ENCODE data around the gene CCBE1.
"Not testable (repeated sequence)": the region's sequence is repeated elsewhere in the genome, so short reads cannot be mapped to it uniquely, and the experiment has no call there.

CCBE1 gene

DNA sequence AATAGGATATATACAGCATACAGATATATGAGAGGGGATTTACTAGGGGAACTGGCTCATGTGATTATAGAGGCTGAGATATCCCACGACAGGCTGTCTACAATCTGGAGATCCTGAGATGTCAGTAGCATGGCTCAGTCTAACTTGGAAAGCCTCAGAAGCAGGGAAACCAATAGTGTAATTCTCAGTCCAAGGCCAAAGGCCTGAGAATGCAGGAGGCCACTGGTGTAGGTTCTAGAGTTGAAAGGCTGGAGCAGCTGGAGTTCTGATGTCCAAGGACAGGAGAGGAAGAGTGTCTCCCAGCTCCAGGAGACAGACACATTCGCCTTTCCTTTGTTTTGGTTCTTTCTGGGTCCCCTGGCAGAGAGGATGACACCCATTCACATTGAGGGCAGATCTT is 20.1 kb upstream of the CCBE1 start:
- Histone ChIP-seq H3K23ac (ENCODE audit: low read length in 2 of 2) (no peak overlapping the region), H2BK5ac (ENCODE audit: low read depth, low read length, poor library complexity, severe bottlenecking) (no peak overlapping the region), H3K14ac (ENCODE audit: low read length in 2 of 2) (no peak overlapping the region), H3K4ac (ENCODE audit: low read depth in 1 of 2, low read length in 2 of 2) (no peak overlapping the region), H3K36me3 (ENCODE audit: control insufficient read depth in 1 of 2, insufficient read depth in 2 of 2, low read depth in 1 of 2, low read length in 2 of 2) (no peaks in the 10 kb centered on the region), H2BK15ac (ENCODE audit: low read depth, poor library complexity, severe bottlenecking) (no peak overlapping the region), H3K27me3 (ENCODE audit: control insufficient read depth in 1 of 2, insufficient read depth in 1 of 2, low read length in 2 of 2) (no peaks in the 10 kb centered on the region), H3K9ac (ENCODE audit: low read length) (no peak overlapping the region), H3K4me3 (ENCODE audit: insufficient read depth in 1 of 2, low read depth in 1 of 2, low read length in 2 of 2) (no peak overlapping the region), H3K4me1 (ENCODE audit: control insufficient read depth, insufficient read depth, low read depth, low read length) (peaks cover 15% of the 10 kb centered on the region), H3K18ac (ENCODE audit: low read depth in 1 of 2, low read length in 2 of 2) (no peak overlapping the region), H2BK12ac (ENCODE audit: low read length in 2 of 2) (no peak overlapping the region), H3K79me1 (replicated peaks; ENCODE audit: low read length, poor library complexity, severe bottlenecking) (no peaks in the 10 kb centered on the region), H2BK120ac (ENCODE audit: low read depth, low read length) (no peak overlapping the region), H3K4me2 (ENCODE audit: low read length, poor library complexity, severe bottlenecking) (no peak overlapping the region), H2AK5ac (ENCODE audit: low read length, severe bottlenecking) (peak overlapping the region; percentile 39), H2AFZ (ENCODE audit: low read depth, low read length) (no peak overlapping the region), H4K91ac (ENCODE audit: low read length) (no peak overlapping the region), H4K8ac (ENCODE audit: low read length) (no peak overlapping the region), H3K9me3 (ENCODE audit: control insufficient read depth, low read length) (peaks cover 3% of the 10 kb centered on the region), H3K27ac (ENCODE audit: low read length, poor library complexity, severe bottlenecking) (no peak overlapping the region)
- WGBS = 85% methylated on average over 2 of the region's 2 CpGs
- DNase-seq = no peak

DNA sequence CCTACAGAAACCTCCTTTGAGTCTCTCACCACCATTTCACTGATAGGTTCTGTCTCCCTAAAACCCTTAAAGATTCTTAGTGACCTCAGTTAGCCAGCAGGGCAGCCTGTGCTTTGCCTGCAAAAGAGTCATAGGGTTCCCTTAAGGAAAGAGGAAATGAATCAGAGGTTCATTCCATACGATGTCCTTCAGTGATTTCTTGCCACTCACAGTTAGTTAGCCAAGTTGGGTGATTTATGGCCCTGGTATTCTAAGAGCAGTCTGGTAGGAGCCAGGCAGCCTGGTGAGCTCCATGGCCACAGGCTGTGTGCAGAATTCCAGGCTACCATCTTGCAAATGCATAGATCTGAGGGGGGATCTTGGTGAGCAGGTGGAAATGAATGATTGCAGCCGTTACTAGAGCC is 18.7 kb upstream of the CCBE1 start:
- H2AFZ ChIP-seq (ENCODE audit: low read depth, low read length) = no peak overlapping the region
- no peak overlapping the region for H2BK12ac ChIP-seq (ENCODE audit: low read length in 2 of 2)
- no peaks in the 10 kb centered on the region for H3K79me1 ChIP-seq (replicated peaks; ENCODE audit: low read length, poor library complexity, severe bottlenecking)
- no peak overlapping the region for H3K4me3 ChIP-seq (ENCODE audit: insufficient read depth in 1 of 2, low read depth in 1 of 2, low read length in 2 of 2)
- no peak overlapping the region for H4K91ac ChIP-seq (ENCODE audit: low read length)
- no peak overlapping the region for H3K4me2 ChIP-seq (ENCODE audit: low read length, poor library complexity, severe bottlenecking)
- no peaks in the 10 kb centered on the region for H3K36me3 ChIP-seq (ENCODE audit: control insufficient read depth in 1 of 2, insufficient read depth in 2 of 2, low read depth in 1 of 2, low read length in 2 of 2)
- H3K9ac ChIP-seq (ENCODE audit: low read length) = peak overlapping the region; percentile 20
- H3K4ac ChIP-seq (ENCODE audit: low read depth in 1 of 2, low read length in 2 of 2) = no peak overlapping the region
- no peak overlapping the region for H2BK15ac ChIP-seq (ENCODE audit: low read depth, poor library complexity, severe bottlenecking)
- H3K27me3 ChIP-seq (ENCODE audit: control insufficient read depth in 1 of 2, insufficient read depth in 1 of 2, low read length in 2 of 2) = no peaks in the 10 kb centered on the region
- no peak overlapping the region for H3K23ac ChIP-seq (ENCODE audit: low read length in 2 of 2)
- H3K14ac ChIP-seq (ENCODE audit: low read length in 2 of 2) = no peak overlapping the region
- DNase-seq = peak; percentile 86
- H3K9me3 ChIP-seq (ENCODE audit: control insufficient read depth, low read length) = no peaks in the 10 kb centered on the region
- peaks cover 15% of the 10 kb centered on the region for H3K4me1 ChIP-seq (ENCODE audit: control insufficient read depth, insufficient read depth, low read depth, low read length)
- peak overlapping the region; percentile 24 for H3K27ac ChIP-seq (ENCODE audit: low read length, poor library complexity, severe bottlenecking)
- H4K8ac ChIP-seq (ENCODE audit: low read length) = no peak overlapping the region
- H3K18ac ChIP-seq (ENCODE audit: low read depth in 1 of 2, low read length in 2 of 2) = no peak overlapping the region
- H2BK5ac ChIP-seq (ENCODE audit: low read depth, low read length, poor library complexity, severe bottlenecking) = no peak overlapping the region
- H2AK5ac ChIP-seq (ENCODE audit: low read length, severe bottlenecking) = no peak overlapping the region
- WGBS = 36% methylated on average over 2 of the region's 2 CpGs
- H2BK120ac ChIP-seq (ENCODE audit: low read depth, low read length) = no peak overlapping the region

GRCh38 chr18:59715445-59715844 is 18.2 kb upstream of the CCBE1 start:
- Histone ChIP-seq H4K8ac (ENCODE audit: low read length) (no peak overlapping the region), H3K79me1 (replicated peaks; ENCODE audit: low read length, poor library complexity, severe bottlenecking) (no peaks in the 10 kb centered on the region), H4K91ac (ENCODE audit: low read length) (peak overlapping the region; percentile 30), H2BK120ac (ENCODE audit: low read depth, low read length) (no peak overlapping the region), H3K27ac (ENCODE audit: low read length, poor library complexity, severe bottlenecking) (peak overlapping the region; percentile 24), H2BK15ac (ENCODE audit: low read depth, poor library complexity, severe bottlenecking) (no peak overlapping the region), H2AK5ac (ENCODE audit: low read length, severe bottlenecking) (no peak overlapping the region), H2BK12ac (ENCODE audit: low read length in 2 of 2) (peak overlapping the region in 1 of 2 experiments; percentile 17), H3K4ac (ENCODE audit: low read depth in 1 of 2, low read length in 2 of 2) (no peak overlapping the region), H3K4me2 (ENCODE audit: low read length, poor library complexity, severe bottlenecking) (no peak overlapping the region), H3K36me3 (ENCODE audit: control insufficient read depth in 1 of 2, insufficient read depth in 2 of 2, low read depth in 1 of 2, low read length in 2 of 2) (no peaks in the 10 kb centered on the region), H3K18ac (ENCODE audit: low read depth in 1 of 2, low read length in 2 of 2) (peak overlapping the region in 1 of 2 experiments; percentile 13), H3K4me1 (ENCODE audit: control insufficient read depth, insufficient read depth, low read depth, low read length) (peaks cover 15% of the 10 kb centered on the region), H3K9me3 (ENCODE audit: control insufficient read depth, low read length) (no peaks in the 10 kb centered on the region), H3K4me3 (ENCODE audit: insufficient read depth in 1 of 2, low read depth in 1 of 2, low read length in 2 of 2) (no peak overlapping the region), H3K14ac (ENCODE audit: low read length in 2 of 2) (no peak overlapping the region), H2BK5ac (ENCODE audit: low read depth, low read length, poor library complexity, severe bottlenecking) (no peak overlapping the region), H2AFZ (ENCODE audit: low read depth, low read length) (no peak overlapping the region), H3K27me3 (ENCODE audit: control insufficient read depth in 1 of 2, insufficient read depth in 1 of 2, low read length in 2 of 2) (no peaks in the 10 kb centered on the region), H3K23ac (ENCODE audit: low read length in 2 of 2) (no peak overlapping the region), H3K9ac (ENCODE audit: low read length) (peak overlapping the region; percentile 20)
- WGBS = 86% methylated on average over 7 of the region's 7 CpGs
- peak; percentile 24 for DNase-seq

DNA sequence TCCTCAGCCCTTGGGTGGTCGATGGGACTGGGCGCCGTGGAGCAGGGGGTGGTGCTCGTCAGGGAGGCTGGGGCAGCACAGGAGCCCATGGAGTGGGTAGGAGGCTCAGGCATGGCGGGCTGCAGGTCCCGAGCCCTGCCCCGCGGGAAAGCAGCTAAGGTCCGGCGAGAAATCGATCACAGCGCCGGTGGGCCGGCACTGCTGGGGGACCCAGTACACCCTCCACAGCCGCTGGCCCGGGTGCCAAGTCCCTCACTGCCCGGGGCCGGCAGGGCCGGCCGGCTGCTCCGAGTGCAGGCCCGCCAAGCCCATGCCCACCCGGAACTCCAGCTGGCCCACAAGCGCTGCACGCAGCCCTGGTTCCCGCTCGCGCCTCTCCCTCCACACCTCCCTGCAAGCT is 16.9 kb upstream of the CCBE1 start:
- H4K91ac ChIP-seq (ENCODE audit: low read length); H3K23ac ChIP-seq (ENCODE audit: low read length in 2 of 2); H3K4me2 ChIP-seq (ENCODE audit: low read length, poor library complexity, severe bottlenecking); H2BK15ac ChIP-seq (ENCODE audit: low read depth, poor library complexity, severe bottlenecking); H3K27ac ChIP-seq (ENCODE audit: low read length, poor library complexity, severe bottlenecking); H4K8ac ChIP-seq (ENCODE audit: low read length); H2BK12ac ChIP-seq (ENCODE audit: low read length in 2 of 2); H3K36me3 ChIP-seq (ENCODE audit: control insufficient read depth in 1 of 2, insufficient read depth in 2 of 2, low read depth in 1 of 2, low read length in 2 of 2); H2AK5ac ChIP-seq (ENCODE audit: low read length, severe bottlenecking); H3K4me3 ChIP-seq (ENCODE audit: insufficient read depth in 1 of 2, low read depth in 1 of 2, low read length in 2 of 2); H3K27me3 ChIP-seq (ENCODE audit: control insufficient read depth in 1 of 2, insufficient read depth in 1 of 2, low read length in 2 of 2); H2BK5ac ChIP-seq (ENCODE audit: low read depth, low read length, poor library complexity, severe bottlenecking); H3K79me1 ChIP-seq (replicated peaks; ENCODE audit: low read length, poor library complexity, severe bottlenecking); H2AFZ ChIP-seq (ENCODE audit: low read depth, low read length); H3K4ac ChIP-seq (ENCODE audit: low read depth in 1 of 2, low read length in 2 of 2); H3K9me3 ChIP-seq (ENCODE audit: control insufficient read depth, low read length); H2BK120ac ChIP-seq (ENCODE audit: low read depth, low read length); DNase-seq; H3K9ac ChIP-seq (ENCODE audit: low read length): not testable (repeated sequence)
- Histone ChIP-seq H3K4me1 (ENCODE audit: control insufficient read depth, insufficient read depth, low read depth, low read length) (peaks cover 11% of the 10 kb centered on the region), H3K14ac (ENCODE audit: low read length in 2 of 2) (peak overlapping the region in 1 of 2 experiments; percentile 37), H3K18ac (ENCODE audit: low read depth in 1 of 2, low read length in 2 of 2) (peak overlapping the region in 1 of 2 experiments; percentile 56)
- WGBS = no CpG with 5 or more reads among the region's 28 CpGs

Measured in mesenchymal stem cell (in vitro differentiated cells and primary cell).